Embryonic facial prominence (tissue), 1 donor: ENCODE measurements around the gene MSANTD2.
"Not testable (repeated sequence)": the region's sequence is repeated elsewhere in the genome, so short reads cannot be mapped to it uniquely, and the experiment has no call there.

ENCODE experiments used
- DNase-seq: peaks from one replicate; pipeline ENCODE4 v3.0.0-alpha.2; 2016; ENCODE audit errors: extremely low spot score

MSANTD2 gene

GRCh38 chr11:124770959-124771358 is 29.2 kb downstream of the MSANTD2 start:
- DNase-seq: not testable (repeated sequence)

DNA sequence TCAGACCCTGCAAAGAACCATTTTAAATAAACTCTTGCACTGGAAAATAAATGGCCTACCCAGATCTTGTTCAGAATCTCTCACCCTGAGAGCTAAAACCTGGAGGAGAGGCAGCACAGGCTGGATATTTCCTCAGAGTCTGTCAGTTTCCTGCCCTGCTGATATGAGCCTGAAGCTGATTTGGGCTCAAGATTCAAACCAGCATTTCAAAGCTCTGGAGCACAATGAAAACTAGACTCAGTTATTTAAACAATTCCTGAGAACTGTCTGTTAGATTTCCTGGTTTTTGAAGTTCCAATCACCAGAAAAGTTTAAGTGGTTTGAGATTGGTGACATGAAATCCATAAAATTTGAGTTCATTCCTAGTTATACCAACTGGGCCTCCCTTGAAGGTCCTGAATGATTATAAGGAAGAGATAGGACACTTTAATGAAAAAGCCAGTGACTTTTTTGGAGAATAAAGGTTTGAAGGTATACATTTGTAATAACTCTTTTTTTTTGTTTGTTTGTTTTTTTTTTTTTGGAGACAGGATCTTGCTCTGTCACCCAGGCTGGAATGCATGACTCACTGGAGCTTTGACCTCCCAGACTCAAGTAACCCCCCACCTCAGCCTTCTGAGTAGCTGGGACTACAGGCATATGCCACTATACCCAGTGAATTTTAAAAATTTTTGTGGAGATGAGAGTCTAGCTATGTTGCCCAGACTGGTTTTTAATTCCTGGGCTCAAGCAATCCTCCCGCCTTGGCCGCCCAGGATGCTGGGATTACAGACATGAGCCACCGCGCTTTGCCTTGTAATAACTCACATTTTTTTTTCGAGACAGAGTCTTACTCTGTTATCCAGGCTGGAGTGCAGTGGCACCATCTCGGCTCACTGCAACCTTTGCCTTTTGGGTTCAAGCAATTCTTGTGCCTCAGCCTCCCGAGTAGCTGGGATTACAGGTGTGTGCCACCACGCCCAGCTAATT is 30.1 kb downstream of the MSANTD2 start:
- DNase-seq: no peak

DNA sequence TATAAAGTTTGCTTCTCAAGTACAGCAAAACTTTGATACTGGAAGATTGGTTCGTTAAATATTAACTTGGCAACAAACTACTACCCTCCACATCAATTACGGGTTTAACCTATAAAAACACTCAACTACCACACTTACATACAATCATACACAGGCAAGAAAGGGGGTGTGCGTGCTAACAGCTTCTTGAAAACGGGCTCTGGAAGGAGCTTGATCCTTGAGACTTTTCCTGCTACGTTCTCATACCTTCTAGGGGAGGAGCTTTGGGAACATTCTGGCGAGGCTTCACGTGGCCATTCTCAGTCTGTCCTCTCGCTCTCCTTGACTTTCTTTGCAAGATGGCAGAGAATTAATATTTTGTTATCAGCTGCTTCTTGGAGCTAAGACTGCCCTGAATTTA is 31.3 kb downstream of the MSANTD2 start:
- DNase-seq: no peak

- no peak for DNase-seq
Measured at GRCh38 chr11:124766156-124766555, 34.0 kb downstream of the MSANTD2 start.

GRCh38 chr11:124763156-124763947 is 36.9 kb downstream of the MSANTD2 start:
- peak; percentile 70 for DNase-seq

DNA sequence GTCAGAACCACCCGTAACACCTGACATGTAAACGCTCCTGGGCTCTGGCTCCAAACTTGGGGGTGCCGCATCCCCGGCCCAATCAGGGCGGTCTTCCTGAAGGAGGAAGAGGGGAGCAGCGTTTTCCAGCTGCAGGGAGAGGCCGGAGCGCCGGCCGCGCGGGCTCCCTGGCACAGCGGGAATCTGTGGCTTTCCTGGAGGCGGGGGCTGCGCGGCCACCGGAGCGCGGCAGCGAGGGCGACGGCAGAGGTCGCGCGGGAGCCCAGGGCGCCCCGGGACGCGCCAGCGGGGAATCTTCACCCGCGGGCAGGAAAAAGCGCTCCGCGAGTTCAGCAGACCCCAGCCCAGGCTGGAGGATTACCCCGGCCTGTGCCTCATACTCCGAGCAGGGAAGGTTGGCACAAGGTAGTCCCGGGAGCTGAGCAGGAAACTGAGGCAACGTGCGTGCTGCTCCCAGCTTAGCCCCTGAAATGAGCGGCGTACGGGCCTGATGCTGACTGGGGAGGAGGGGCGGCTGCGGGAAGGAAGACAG is 37.5 kb downstream of the MSANTD2 start:
- no peak for DNase-seq

DNA sequence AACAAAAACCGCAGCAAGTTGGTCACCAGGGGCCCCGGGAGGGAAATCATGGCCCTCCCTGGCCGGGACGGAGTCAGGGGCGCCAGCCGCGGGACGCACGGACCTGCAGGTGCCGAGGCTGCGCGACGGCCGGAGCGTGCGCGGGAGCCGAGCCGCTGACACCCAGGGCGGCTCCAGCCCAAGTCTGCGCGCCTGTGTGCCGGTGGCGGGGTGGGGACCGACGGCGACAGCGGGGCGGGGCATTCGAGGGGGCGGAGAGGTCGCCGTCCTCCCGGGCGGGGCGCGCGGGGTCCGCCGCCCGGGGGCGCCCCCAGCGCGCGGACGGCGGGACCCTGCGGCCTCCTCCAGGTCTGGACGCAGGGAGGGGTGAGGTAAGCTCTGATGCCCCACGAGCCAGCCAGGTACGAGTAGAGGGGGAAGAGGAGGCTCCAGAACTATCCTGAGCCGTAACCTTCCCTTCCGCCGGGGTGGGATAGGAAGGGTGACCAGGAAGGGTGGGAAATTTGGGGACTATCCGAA is 38.0 kb downstream of the MSANTD2 start, which contains the start of gene ESAM:
Gene ESAM (minus strand): TSS at position 186 of the 519 bp plus-strand sequence. CDS start 136 bp downstream, at position 50.
- DNase-seq: no peak

DNA sequence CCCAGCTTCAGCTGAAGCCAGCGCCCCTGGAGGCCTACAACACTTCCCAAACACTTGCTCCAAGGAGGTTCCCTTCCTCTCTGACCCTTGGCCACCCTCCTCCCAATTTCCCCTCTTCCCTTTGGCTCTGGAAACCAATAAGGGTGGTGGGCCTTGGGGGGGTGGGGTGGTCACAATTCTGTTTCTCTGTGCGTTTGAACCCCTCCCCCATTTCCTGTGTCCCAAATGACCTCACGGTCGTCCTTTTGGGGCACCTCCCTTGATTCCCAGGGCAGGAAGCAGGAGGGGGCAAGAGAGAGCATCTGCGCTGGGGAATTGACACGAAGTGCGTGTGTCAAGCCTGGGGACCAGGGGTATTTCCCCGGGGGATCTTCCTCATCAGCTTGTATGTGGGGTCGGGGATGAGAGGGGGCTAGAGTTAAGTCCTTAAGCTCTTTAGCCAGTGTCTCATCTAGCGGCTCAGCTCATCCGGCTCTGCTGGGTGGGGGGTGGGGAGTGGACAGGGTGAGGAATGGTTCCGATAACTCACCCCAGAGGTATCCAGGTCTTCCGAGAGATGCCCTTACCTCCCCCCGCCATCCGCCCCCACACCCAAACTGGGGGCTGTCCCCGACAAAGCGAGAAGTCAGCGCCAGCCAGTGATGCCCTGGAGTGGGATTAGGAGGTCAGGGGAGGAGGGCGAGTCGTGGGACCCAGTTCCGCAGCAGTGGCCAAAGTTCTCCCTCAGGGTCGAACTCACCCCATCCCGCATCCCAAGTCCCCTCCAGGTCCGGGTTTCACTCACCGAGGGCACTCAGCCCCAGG is 38.7 kb downstream of the MSANTD2 start:
- no peak for DNase-seq

DNA sequence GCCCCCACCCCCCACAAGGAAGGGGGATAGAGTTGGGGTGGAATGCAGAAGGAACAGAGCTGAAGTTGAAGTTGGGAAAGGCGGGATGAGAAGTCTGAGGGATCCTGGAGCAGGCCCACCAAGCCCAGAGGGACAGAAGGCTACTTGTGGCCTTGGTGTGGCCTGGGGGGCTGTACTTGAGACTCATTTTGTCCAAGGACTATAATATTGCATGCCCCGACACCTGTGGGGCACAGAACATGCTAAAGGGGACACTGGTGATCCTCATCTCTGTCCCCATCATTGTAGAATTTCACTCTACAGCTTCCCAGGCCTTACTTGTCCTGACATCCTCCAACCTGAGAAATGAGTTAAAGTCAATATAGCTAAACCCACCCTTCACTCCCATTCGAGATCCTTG is 39.4 kb downstream of the MSANTD2 start:
- DNase-seq: no peak

- DNase-seq: no peak
Measured at GRCh38 chr11:124760205-124760652, 40.0 kb downstream of the MSANTD2 start.

- DNase-seq: no peak
Measured at GRCh38 chr11:124759266-124760204, 40.7 kb downstream of the MSANTD2 start.

GRCh38 chr11:124758355-124759265 is 41.6 kb downstream of the MSANTD2 start:
- DNase-seq: no peak

- no peak for DNase-seq
Measured at GRCh38 chr11:124757320-124757719, 42.9 kb downstream of the MSANTD2 start.

GRCh38 chr11:124756753-124757227 is 43.4 kb downstream of the MSANTD2 start:
- no peak for DNase-seq

DNA sequence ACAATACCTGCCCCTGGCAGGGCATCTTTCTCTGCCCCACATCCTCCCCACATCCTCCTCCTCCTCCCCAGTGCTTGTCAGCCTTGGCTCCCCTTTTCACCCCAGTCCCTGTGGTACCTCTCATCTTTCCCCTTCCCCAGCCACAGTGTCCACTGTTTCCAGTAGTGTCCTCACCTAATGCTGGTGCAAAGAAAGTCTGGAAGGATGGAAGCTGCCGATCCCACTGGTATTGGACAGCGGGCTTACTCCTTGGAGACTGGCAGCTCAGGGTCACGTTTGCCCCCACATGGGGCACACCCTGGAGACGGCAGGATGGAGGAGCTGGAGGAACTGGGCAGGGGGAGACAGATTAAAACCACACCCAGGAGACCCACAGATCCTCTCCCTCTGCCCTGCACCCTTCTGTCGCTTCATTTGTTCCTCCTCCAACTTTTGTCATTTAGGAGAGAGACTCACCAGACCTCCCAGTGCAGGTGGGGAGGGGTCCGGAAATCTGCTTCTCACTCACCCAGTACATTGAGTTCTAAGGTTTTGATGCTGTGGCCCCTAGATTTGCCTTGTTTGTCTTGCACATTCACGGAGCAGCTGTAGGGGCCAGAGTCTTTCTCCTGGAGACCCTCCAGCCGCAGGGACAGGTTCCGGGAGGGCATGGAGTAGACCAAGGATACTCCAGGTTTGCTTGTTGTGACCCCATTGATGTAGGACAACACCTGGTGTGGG is 44.0 kb downstream of the MSANTD2 start:
- DNase-seq: no peak

GRCh38 chr11:124754710-124755109 is 45.5 kb downstream of the MSANTD2 start:
- DNase-seq: no peak

DNA sequence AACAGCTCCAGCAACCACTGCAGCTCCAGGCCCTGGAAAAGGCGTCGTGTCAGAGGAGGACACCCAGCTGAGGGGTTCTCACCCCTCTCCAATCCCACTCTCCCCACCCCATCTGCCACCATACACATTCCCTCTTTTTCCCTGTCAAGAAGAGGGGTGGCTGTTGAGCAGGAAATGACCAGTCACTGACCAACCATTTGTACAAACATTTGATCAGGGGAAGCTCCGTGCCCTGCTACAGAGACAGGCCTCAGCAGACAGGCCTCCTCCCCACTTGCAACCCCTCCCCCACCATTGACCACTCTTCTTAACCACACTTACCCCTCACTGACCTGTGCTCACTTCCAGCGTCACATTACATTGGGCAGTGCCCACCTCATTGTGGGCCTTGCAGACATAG is 45.9 kb downstream of the MSANTD2 start:
- no peak for DNase-seq

- no peak for DNase-seq
Measured at GRCh38 chr11:124753624-124754023, 46.6 kb downstream of the MSANTD2 start.
